Fibroblast of lung (primary cell): ENCODE results near the gene STXBP5. TPM values are rescaled to one million over a fixed set of nuclear protein-coding genes. Genes with fewer than 3 reads are reported as not detected.

Experiments used
- DNase-seq, 2 donors: peaks; one replicate each; pipeline versions ENCODE4 v3.0.0 to v3.0.0-alpha.2; 2010; ENCODE audit warnings: low read depth in 2 of 2
- H2AFZ ChIP-seq: 2 replicates; pipeline ENCODE4 v1.5.1; 2012; ENCODE audit warnings: low read length, control low read depth, inconsistent platforms
- H3K27ac ChIP-seq: 2 replicates; pipeline ENCODE4 v1.5.1; 2011; ENCODE audit warnings: low read length, control low read depth; ENCODE audit not compliant: insufficient read depth
- H3K27me3 ChIP-seq: 2 replicates; pipeline ENCODE4 v1.5.1; 2011; ENCODE audit warnings: mild to moderate bottlenecking, low read length; ENCODE audit not compliant: control insufficient read depth, insufficient read depth
- H3K36me3 ChIP-seq: 2 replicates; pipeline ENCODE4 v1.5.1; 2011; ENCODE audit warnings: low read length; ENCODE audit not compliant: control insufficient read depth, insufficient read depth
- H3K4me1 ChIP-seq: 2 replicates; pipeline ENCODE4 v1.5.1; 2011; ENCODE audit warnings: low read length; ENCODE audit not compliant: control insufficient read depth, insufficient read depth; ENCODE audit errors: extremely low read depth
- H3K4me2 ChIP-seq: 2 replicates; pipeline ENCODE4 v1.5.1; 2011; ENCODE audit warnings: low read length, control low read depth; ENCODE audit not compliant: insufficient read depth; ENCODE audit errors: extremely low read depth
- H3K4me3 ChIP-seq, 4 experiments: fragments of 200-600 bp in 1 of 4; sonication (generic) in 1 of 4; replicated peaks in 1 of 4; 2 replicates each; pipeline ENCODE4 v1.5.1; 2011 to 2016; ENCODE audit warnings: low read length in 4 of 4, low read depth in 3 of 4, mild to moderate bottlenecking in 3 of 4, control low read depth in 2 of 4, inconsistent platforms in 1 of 4, mixed read lengths in 1 of 4; ENCODE audit not compliant: insufficient read depth in 1 of 4; ENCODE audit errors: control extremely low read depth in 1 of 4
- H3K79me2 ChIP-seq: 2 replicates; pipeline ENCODE4 v1.5.1; 2012; ENCODE audit warnings: mild to moderate bottlenecking, low read length, inconsistent platforms; ENCODE audit not compliant: control insufficient read depth, insufficient read depth
- H3K9ac ChIP-seq: 2 replicates; pipeline ENCODE4 v1.5.1; 2011; ENCODE audit warnings: mild to moderate bottlenecking, low read length, control low read depth; ENCODE audit not compliant: insufficient read depth
- H3K9me3 ChIP-seq: 2 replicates; pipeline ENCODE4 v1.5.1; 2012; ENCODE audit warnings: low read depth, low read length; ENCODE audit not compliant: control insufficient read depth, insufficient read depth
- H4K20me1 ChIP-seq: 2 replicates; pipeline ENCODE4 v1.5.1; 2011; ENCODE audit warnings: low read length; ENCODE audit not compliant: control insufficient read depth, insufficient read depth; ENCODE audit errors: extremely low read depth
- EZH2 ChIP-seq: IDR thresholded peaks from 2 replicates; pipeline ENCODE4 v1.5.1; 2012; ENCODE audit warnings: low read length, control low read depth, mild to moderate bottlenecking; ENCODE audit errors: missing control alignments
- polyA plus RNA-seq, 2 donors: library from polyadenylated mRNA; depleted of rRNA in 1 of 2; stranded (reverse) in 1 of 2; unstranded in 1 of 2; fragments of >200 nt; gene quantifications; 2 replicates each; pipeline ENCODE4 v1.2.1, GENCODE V29; 2011 to 2012; ENCODE audit warnings: missing spikeins in 1 of 2
- total RNA-seq: library from RNA; depleted of rRNA; stranded (reverse); fragments of >200 nt; gene quantifications from 2 replicates; pipeline ENCODE4 v1.2.1, GENCODE V29; 2014
- TF ChIP-seq, protein P1 (sequence below), 2 donors: IDR thresholded peaks in 1 of 2; conservative IDR thresholded peaks in 1 of 2; 1 replicate in 1 of 2; 2 replicates in 1 of 2; pipeline ENCODE4 v1.5.1; 2011 to 2012; ENCODE audit warnings: low read length in 2 of 2, control low read depth in 1 of 2, inconsistent platforms in 1 of 2, low read depth in 1 of 2, mild to moderate bottlenecking in 1 of 2

The STXBP5 gene
- total and polyA plus RNA-seq, 2 donors (not counting 1 experiment from before 2014, with no cell fraction given) = 27.6 to 90.7 TPM

DNA sequence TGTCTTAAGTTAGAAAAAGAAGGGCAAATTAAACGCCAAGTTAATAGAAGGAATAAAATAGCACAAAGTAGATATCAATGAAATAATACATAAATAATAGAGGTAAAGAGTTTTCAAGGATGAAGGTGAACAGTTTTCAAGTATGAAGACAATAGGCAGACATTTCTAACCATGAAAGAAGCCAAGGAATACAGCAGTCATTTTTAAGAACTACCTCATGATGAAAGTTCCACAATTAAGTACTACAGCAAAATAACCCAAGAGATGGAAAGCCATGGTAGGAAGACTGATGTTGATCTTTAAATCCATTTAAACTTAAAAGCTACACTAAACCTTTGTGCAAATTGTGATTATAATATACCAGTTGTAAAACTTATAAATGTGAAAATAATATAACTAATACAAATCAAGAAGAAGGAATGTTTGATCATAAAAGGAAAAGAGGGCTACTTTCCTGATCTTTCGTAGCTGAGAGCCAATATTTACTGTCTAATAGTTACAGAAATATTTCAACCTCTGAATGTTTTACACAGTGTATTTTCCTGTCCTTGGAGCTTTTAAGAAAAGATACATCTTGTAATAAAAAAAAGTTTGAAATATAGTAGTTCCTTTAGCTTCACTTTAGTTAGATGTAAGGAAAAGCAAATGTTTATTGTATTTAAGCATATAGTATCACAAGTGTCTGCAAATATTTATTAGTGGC, 143.1 kb downstream of the STXBP5 start:
- Histone ChIP-seq H3K27ac (no peak overlapping the region), H4K20me1 (no peaks in the 10 kb centered on the region), H3K27me3 (no peaks in the 10 kb centered on the region), H3K4me2 (no peak overlapping the region), H2AFZ (no peak overlapping the region), H3K4me3 (no peak overlapping the region), H3K36me3 (no peaks in the 10 kb centered on the region), H3K9ac (no peak overlapping the region), H3K9me3 (no peaks in the 10 kb centered on the region), H3K79me2 (no peaks in the 10 kb centered on the region), H3K4me1 (no peaks in the 10 kb centered on the region)
- no peak for DNase-seq
- TF ChIP-seq, protein P1, sequence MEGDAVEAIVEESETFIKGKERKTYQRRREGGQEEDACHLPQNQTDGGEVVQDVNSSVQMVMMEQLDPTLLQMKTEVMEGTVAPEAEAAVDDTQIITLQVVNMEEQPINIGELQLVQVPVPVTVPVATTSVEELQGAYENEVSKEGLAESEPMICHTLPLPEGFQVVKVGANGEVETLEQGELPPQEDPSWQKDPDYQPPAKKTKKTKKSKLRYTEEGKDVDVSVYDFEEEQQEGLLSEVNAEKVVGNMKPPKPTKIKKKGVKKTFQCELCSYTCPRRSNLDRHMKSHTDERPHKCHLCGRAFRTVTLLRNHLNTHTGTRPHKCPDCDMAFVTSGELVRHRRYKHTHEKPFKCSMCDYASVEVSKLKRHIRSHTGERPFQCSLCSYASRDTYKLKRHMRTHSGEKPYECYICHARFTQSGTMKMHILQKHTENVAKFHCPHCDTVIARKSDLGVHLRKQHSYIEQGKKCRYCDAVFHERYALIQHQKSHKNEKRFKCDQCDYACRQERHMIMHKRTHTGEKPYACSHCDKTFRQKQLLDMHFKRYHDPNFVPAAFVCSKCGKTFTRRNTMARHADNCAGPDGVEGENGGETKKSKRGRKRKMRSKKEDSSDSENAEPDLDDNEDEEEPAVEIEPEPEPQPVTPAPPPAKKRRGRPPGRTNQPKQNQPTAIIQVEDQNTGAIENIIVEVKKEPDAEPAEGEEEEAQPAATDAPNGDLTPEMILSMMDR (conservative IDR thresholded peaks at IDR 0.05 in 1 of 2, IDR thresholded peaks at IDR 0.05 in 1 of 2; ENCODE audit: low read depth in 1 of 2, low read length in 2 of 2) = no peak
- TF ChIP-seq EZH2 = no peak

DNA sequence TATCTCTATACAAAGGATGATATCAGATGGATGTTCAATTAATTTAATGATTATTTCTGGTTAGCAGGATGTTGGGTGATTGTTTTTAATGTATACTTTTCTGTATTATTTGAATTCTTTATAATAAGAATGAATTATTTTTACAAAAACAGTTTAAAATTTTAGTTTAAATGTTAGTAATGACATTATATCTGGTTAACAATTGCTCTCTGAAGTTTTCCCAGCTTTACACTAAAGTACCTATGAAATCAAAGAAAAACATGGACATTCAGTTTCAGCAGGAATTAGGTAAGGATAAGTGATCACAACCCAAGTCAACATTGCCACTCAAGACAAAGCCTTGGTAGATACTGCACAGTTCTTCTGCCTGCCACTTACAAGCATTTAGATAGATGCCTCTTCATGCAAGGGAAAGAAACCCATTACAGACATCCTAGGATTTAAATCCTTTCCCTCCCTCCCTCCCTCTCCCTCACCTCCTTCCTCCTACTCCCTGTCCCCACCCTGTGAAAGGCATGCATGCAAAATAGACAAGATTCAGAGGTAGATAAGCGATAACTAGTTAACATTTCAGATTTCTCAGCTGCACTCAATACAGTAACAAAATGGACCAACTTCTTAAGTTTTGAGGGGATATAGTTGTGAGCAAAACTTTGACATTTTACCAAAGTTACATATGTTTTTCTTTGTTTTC, 143.8 kb downstream of the STXBP5 start:
- Histone ChIP-seq H3K4me3 (no peak overlapping the region), H3K4me2 (no peak overlapping the region), H3K27me3 (no peaks in the 10 kb centered on the region), H3K4me1 (no peaks in the 10 kb centered on the region), H3K9ac (no peak overlapping the region), H3K36me3 (no peaks in the 10 kb centered on the region), H3K9me3 (no peaks in the 10 kb centered on the region), H3K27ac (no peak overlapping the region), H3K79me2 (no peaks in the 10 kb centered on the region), H2AFZ (no peak overlapping the region), H4K20me1 (no peaks in the 10 kb centered on the region)
- DNase-seq = no peak
- TF ChIP-seq, protein P1 (conservative IDR thresholded peaks at IDR 0.05 in 1 of 2, IDR thresholded peaks at IDR 0.05 in 1 of 2; ENCODE audit: low read depth in 1 of 2, low read length in 2 of 2) = no peak
- no peak for TF ChIP-seq EZH2

DNA sequence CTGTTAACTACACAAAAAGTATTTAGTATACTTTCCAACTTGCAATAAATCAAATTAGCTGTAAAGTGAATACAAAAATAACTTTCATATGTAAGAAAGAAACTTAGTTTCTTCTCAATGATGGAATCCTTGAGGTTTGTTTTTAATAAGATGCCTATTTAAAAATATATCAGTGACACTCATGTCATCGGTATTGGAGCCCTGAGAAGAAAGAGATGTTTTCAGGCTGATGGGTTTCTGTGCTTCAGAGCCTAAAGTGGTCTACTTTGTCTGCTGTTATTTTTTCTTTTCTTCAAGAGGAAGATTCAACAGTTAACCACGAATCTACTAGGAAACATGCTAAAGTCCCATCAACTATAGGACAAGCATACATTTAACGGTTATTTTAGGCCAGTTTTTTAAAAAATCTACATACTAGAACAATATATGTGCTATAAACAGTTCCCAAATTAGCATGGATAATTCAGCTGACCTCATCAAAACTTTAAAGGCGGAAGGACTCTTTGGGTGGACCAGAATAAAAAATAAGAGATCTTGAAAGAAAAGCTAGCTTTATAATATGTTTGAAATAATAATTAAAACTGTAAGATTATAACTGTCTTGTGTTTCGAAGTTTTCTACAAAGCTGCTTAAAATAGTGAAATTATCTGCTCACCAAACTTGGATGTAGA, 157.2 kb downstream of the STXBP5 start:
- Histone ChIP-seq H3K9me3 (no peaks in the 10 kb centered on the region), H4K20me1 (no peaks in the 10 kb centered on the region), H3K4me3 (no peak overlapping the region), H3K36me3 (peaks cover 2% of the 10 kb centered on the region), H3K79me2 (no peaks in the 10 kb centered on the region), H3K27me3 (no peaks in the 10 kb centered on the region), H3K4me2 (no peak overlapping the region), H3K4me1 (no peaks in the 10 kb centered on the region), H3K9ac (no peak overlapping the region), H3K27ac (no peak overlapping the region), H2AFZ (no peak overlapping the region)
- TF ChIP-seq, protein P1 (conservative IDR thresholded peaks at IDR 0.05 in 1 of 2, IDR thresholded peaks at IDR 0.05 in 1 of 2; ENCODE audit: low read depth in 1 of 2, low read length in 2 of 2) = no peak
- no peak for TF ChIP-seq EZH2
- no peak for DNase-seq
